Endothelial cell of umbilical vein (primary cell): ENCODE measurements around the gene B3GNT3. TPM values are rescaled to one million over a fixed set of nuclear protein-coding genes. Genes with fewer than 3 reads are reported as not detected.

Experiments
- BruUV-seq: library from RNA; stranded (reverse); fragments of 400-500 nt; replicated peaks from 2 replicates; lab custom pipeline; 2021; lab: Mats Ljungman, UMichigan
- CTCF ChIA-PET: fragments of 300-600, 350-600 bp; sonication (Branson Sonifier 250); formaldehyde crosslinking; loops from one replicate; lab custom pipeline; 2021; ENCODE audit warnings: antibody characterized with exemption, inconsistent platforms; lab: Charles Lee
- POLR2A ChIA-PET: fragments of 300-600, 350-600 bp; sonication (Branson Sonifier 250); formaldehyde crosslinking; loops from one replicate; lab custom pipeline; 2021; ENCODE audit warnings: antibody characterized with exemption, inconsistent platforms; lab: Charles Lee
- DNase-seq: peaks from one replicate; pipeline ENCODE4 v3.0.0-alpha.2; 2011; ENCODE audit warnings: low read depth, low spot score
- FAIRE-seq: peaks from 2 replicates; lab custom pipeline; 2011; peaks lifted over from hg19 to GRCh38; lab: Jason Lieb, UNC
- H2AFZ ChIP-seq: 2 replicates; pipeline ENCODE4 v1.6.0; 2012; ENCODE audit warnings: low read depth, low read length, control low read depth, inconsistent platforms
- H3K27ac ChIP-seq: 2 replicates; pipeline ENCODE4 v1.5.1; 2011; ENCODE audit warnings: low read depth, mild to moderate bottlenecking, control low read depth, low read length, moderate library complexity; ENCODE audit not compliant: insufficient read depth
- H3K27me3 ChIP-seq, 2 experiments: 2 replicates each; pipeline versions ENCODE4 v1.6.0 to v1.6.1; 2011; ENCODE audit warnings: low read length in 2 of 2, mixed read lengths in 1 of 2; ENCODE audit not compliant: control insufficient read depth in 2 of 2, insufficient read depth in 2 of 2
- H3K36me3 ChIP-seq, 2 experiments: 2 replicates in 1 of 2; 3 replicates in 1 of 2; pipeline ENCODE4 v1.5.1; 2011; ENCODE audit warnings: low read length in 2 of 2, mild to moderate bottlenecking in 1 of 2, moderate library complexity in 1 of 2; ENCODE audit not compliant: control insufficient read depth in 2 of 2, insufficient read depth in 2 of 2; ENCODE audit errors: extremely low read depth in 1 of 2
- H3K4me1 ChIP-seq: 3 replicates; pipeline ENCODE4 v1.5.1; 2011; ENCODE audit warnings: mild to moderate bottlenecking, low read length; ENCODE audit not compliant: control insufficient read depth, insufficient read depth; ENCODE audit errors: extremely low read depth
- H3K4me2 ChIP-seq: 2 replicates; pipeline ENCODE4 v1.6.1; 2011; ENCODE audit warnings: low read length, control low read depth, mixed read lengths; ENCODE audit not compliant: insufficient read depth
- H3K4me3 ChIP-seq, 3 experiments: fragments of 200-600 bp in 1 of 3; sonication (generic), shearing (Covaris generic) in 1 of 3; replicated peaks in 1 of 3; 2 replicates each; pipeline ENCODE4 v1.5.1; 2011 to 2016; ENCODE audit warnings: control low read depth in 3 of 3, low read length in 3 of 3, mild to moderate bottlenecking in 2 of 3, inconsistent platforms in 1 of 3, low read depth in 1 of 3, moderate library complexity in 1 of 3; ENCODE audit not compliant: insufficient read depth in 1 of 3
- H3K79me2 ChIP-seq: 2 replicates; pipeline ENCODE4 v1.6.0; 2012; ENCODE audit warnings: low read length, inconsistent platforms; ENCODE audit not compliant: control insufficient read depth, insufficient read depth
- H3K9ac ChIP-seq: replicated peaks from 2 replicates; pipeline ENCODE3; 2011; ENCODE audit warnings: low read length, control low read depth; ENCODE audit not compliant: insufficient read depth; ENCODE audit errors: extremely low read depth
- H3K9me1 ChIP-seq: replicated peaks from 3 replicates; pipeline ENCODE4 v1.6.0; 2011; ENCODE audit warnings: mild to moderate bottlenecking, low read length; ENCODE audit not compliant: control insufficient read depth, insufficient read depth; ENCODE audit errors: extremely low read depth
- H3K9me3 ChIP-seq: replicated peaks from 2 replicates; pipeline ENCODE4 v1.5.1; 2012; ENCODE audit warnings: low read length, inconsistent platforms; ENCODE audit not compliant: control insufficient read depth, insufficient read depth
- H4K20me1 ChIP-seq: replicated peaks from 2 replicates; pipeline ENCODE3; 2011; ENCODE audit warnings: mild to moderate bottlenecking, low read length; ENCODE audit not compliant: control insufficient read depth, insufficient read depth; ENCODE audit errors: extremely low read depth
- EZH2 ChIP-seq: IDR thresholded peaks from 2 replicates; pipeline ENCODE4 v1.6.1; 2012; ENCODE audit warnings: borderline replicate concordance, low read depth, mild to moderate bottlenecking, moderate library complexity, low read length, inconsistent platforms; ENCODE audit not compliant: severe bottlenecking
- FOS ChIP-seq: IDR thresholded peaks from 2 replicates; pipeline ENCODE4 v1.6.1; 2011; ENCODE audit warnings: mild to moderate bottlenecking, low read length, moderate library complexity, borderline replicate concordance; ENCODE audit not compliant: insufficient read depth
- GATA2 ChIP-seq: IDR thresholded peaks from 2 replicates; pipeline ENCODE4 v1.7.0; 2011; ENCODE audit warnings: low read depth, mild to moderate bottlenecking, moderate library complexity, mixed read lengths, low read length; ENCODE audit not compliant: insufficient read length, insufficient read depth
- JUN ChIP-seq: IDR thresholded peaks from 2 replicates; pipeline ENCODE4 v1.6.1; 2011; ENCODE audit warnings: borderline replicate concordance, low read depth; ENCODE audit not compliant: insufficient read length, insufficient read depth
- MYC ChIP-seq: IDR thresholded peaks from one replicate; pipeline ENCODE4 v1.6.1; 2011; ENCODE audit warnings: mild to moderate bottlenecking, low read depth, low read length
- POLR2A ChIP-seq: IDR thresholded peaks from 2 replicates; pipeline ENCODE4 v1.6.1; 2012; ENCODE audit warnings: low read depth, mild to moderate bottlenecking, control low read depth, low read length
- POLR2AphosphoS5 ChIP-seq: IDR thresholded peaks from 2 replicates; pipeline ENCODE4 v1.6.1; 2012; ENCODE audit warnings: low read depth, mild to moderate bottlenecking, control low read depth, low read length, moderate library complexity; ENCODE audit not compliant: insufficient read depth
- dilution Hi-C: fragments of 300-500 bp; cut with MboI; formaldehyde crosslinking; loops from one replicate; pipeline ENCODE4 v1.15.0; 2019; ENCODE audit warnings: low sequenced_read_pairs; ENCODE audit not compliant: extremely low pct_ligation_motif_present
- intact Hi-C: fragments of 100-400 bp; cut with micrococcal nuclease; formaldehyde crosslinking; loops from one replicate; pipeline ENCODE4 v1.10.0; 2022
- polyA plus RNA-seq, 4 experiments: library from polyadenylated mRNA; depleted of rRNA in 3 of 4; stranded (reverse) in 3 of 4; unstranded in 1 of 4; fragments of >200 nt; gene quantifications; 2 replicates each; pipeline versions ENCODE4 v1.2.1 to v1.2.3, GENCODE V29; 2011 to 2012; ENCODE audit warnings: missing spikeins in 1 of 4
- total RNA-seq: library from RNA; stranded (reverse); gene quantifications from 2 replicates; pipeline ENCODE4 v1.2.3, GENCODE V29; 2021
- TF ChIP-seq, protein P1 (sequence below): IDR thresholded peaks from 2 replicates; pipeline ENCODE4 v1.6.1; 2011; ENCODE audit not compliant: insufficient read depth, insufficient read length
- TF ChIP-seq, protein P2 (sequence below), 2 donors: IDR thresholded peaks; 1 replicate in 1 of 2; 2 replicates in 1 of 2; pipeline ENCODE4 v1.5.1; 2011; ENCODE audit warnings: low read length in 2 of 2, mild to moderate bottlenecking in 2 of 2, moderate library complexity in 2 of 2, control low read depth in 1 of 2, inconsistent platforms in 1 of 2, low read depth in 1 of 2; ENCODE audit not compliant: insufficient read depth in 1 of 2; ENCODE audit errors: extremely low read depth in 1 of 2

The B3GNT3 gene
- total and polyA plus RNA-seq, 2 donors (not counting 3 experiments of a cell fraction or from before 2014, with no cell fraction given), result 0.10 TPM; not detected in 1

DNA sequence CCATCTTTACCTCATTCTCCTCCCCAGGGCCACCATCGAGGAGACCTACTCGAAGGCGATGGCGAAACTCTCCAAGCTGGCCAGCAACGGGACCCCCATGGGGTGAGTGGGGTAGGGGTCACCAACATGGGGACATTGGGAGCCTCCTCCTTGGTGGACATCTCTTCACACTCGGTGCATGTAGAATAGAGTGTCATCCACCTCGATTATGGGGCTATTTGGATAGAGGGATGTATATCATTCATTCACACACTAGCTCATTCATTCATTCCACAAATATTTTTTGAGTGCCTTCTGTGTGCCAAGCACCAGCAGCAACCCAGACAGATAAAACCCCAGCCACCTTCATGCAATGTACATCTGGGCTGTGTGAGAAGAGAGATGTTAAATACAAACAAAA is 30.6 kb upstream of the B3GNT3 start:
- intact Hi-C loops (no loop called here), dilution Hi-C loops (no loop called here)
- Histone ChIP-seq H2AFZ (no peak overlapping the region), H3K4me1 (peaks cover 3% of the 10 kb centered on the region), H3K36me3 (no peaks in the 10 kb centered on the region), H3K27me3 (no peaks in the 10 kb centered on the region), H3K9me3 (no peaks in the 10 kb centered on the region), H4K20me1 (no peaks in the 10 kb centered on the region), H3K9ac (no peak overlapping the region), H3K79me2 (no peaks in the 10 kb centered on the region), H3K9me1 (no peaks in the 10 kb centered on the region), H3K4me3 (no peak overlapping the region), H3K4me2 (no peak overlapping the region), H3K27ac (no peak overlapping the region)
- TF ChIP-seq, protein P1, sequence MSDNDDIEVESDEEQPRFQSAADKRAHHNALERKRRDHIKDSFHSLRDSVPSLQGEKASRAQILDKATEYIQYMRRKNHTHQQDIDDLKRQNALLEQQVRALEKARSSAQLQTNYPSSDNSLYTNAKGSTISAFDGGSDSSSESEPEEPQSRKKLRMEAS, result no peak
- TF ChIP-seq GATA2 (no peak), FOS (no peak), JUN (no peak), EZH2 (no peak), MYC (no peak), POLR2A (no peak), POLR2AphosphoS5 (no peak)
- TF ChIP-seq, protein P2, sequence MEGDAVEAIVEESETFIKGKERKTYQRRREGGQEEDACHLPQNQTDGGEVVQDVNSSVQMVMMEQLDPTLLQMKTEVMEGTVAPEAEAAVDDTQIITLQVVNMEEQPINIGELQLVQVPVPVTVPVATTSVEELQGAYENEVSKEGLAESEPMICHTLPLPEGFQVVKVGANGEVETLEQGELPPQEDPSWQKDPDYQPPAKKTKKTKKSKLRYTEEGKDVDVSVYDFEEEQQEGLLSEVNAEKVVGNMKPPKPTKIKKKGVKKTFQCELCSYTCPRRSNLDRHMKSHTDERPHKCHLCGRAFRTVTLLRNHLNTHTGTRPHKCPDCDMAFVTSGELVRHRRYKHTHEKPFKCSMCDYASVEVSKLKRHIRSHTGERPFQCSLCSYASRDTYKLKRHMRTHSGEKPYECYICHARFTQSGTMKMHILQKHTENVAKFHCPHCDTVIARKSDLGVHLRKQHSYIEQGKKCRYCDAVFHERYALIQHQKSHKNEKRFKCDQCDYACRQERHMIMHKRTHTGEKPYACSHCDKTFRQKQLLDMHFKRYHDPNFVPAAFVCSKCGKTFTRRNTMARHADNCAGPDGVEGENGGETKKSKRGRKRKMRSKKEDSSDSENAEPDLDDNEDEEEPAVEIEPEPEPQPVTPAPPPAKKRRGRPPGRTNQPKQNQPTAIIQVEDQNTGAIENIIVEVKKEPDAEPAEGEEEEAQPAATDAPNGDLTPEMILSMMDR (IDR thresholded peaks at IDR 0.05; ENCODE audit: extremely low read depth in 1 of 2, insufficient read depth in 1 of 2, low read depth in 1 of 2, low read length in 2 of 2), result no peak
- ChIA-PET POLR2A (no interaction called here), CTCF (no interaction called here)
- FAIRE-seq (no peak), DNase-seq (no peak)
- no TSS peak for BruUV-seq
